HG03565 (cell line): Measurements from ENCODE around the gene RAB8B.

ENCODE experiments used
- ATAC-seq: cut with Tn5 transposase; IDR thresholded peaks from one replicate; pipeline ENCODE4 v1.9.1; 2021; ENCODE audit warnings: mild to moderate bottlenecking, moderate library complexity; ENCODE audit not compliant: unreplicated experiment

Gene RAB8B

DNA sequence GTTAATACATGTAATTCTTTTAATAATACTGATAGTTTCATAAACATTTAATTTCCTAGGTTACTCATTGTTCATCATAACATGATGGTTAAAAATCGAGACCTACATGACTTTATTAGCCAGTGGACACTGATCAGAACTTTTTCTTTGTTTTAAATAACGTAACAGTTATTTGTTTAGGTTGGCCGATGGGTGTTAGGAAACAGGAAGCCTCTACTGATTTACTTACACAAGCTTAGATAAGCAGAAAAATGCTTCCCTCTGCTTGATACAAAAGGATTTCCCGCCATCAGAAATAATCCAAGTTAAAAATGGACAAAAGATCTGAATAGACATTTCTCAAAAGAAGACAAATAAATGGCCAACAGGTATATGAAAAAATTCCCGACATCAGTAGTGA lies 71.4 kb downstream of the RAB8B start:
- ATAC-seq: no peak

DNA sequence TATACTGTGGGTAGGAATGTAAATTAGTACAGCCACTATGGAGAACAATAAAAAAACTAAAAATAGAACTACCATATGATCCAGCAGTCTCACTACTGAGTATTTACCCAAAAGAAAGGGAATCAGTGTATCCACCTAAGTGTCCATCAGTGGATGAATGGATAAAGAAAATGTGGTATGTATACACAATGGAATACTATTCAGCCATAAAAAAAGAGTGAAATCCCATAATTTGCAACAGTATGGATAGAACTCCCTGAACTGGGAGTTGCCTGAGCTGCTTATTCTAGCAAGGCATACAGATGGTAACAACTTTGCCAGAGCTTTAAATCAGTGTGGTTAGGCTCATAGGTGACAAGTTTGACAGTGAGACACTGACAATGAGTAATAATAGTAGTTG lies 71.9 kb downstream of the RAB8B start:
- ATAC-seq: no peak

DNA sequence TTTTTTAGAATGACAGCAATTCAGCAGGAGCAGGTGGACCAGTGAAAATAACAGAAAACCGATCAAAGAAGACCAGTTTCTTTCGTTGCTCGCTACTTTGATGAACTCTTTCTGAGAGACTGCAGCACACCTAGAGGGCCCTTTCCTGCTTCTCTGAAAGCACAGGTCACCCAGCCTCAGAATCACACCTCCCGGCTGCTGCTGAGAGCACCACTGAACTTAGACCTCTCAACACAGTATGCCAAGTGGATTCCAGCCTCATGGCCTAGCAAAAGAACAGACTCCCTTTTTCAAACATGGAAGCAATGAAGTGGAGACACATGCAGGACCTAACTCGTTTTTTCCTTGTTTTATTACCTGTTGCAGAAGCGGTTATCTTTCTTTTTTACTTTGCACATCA lies 74.1 kb downstream of the RAB8B start:
- no peak for ATAC-seq

DNA sequence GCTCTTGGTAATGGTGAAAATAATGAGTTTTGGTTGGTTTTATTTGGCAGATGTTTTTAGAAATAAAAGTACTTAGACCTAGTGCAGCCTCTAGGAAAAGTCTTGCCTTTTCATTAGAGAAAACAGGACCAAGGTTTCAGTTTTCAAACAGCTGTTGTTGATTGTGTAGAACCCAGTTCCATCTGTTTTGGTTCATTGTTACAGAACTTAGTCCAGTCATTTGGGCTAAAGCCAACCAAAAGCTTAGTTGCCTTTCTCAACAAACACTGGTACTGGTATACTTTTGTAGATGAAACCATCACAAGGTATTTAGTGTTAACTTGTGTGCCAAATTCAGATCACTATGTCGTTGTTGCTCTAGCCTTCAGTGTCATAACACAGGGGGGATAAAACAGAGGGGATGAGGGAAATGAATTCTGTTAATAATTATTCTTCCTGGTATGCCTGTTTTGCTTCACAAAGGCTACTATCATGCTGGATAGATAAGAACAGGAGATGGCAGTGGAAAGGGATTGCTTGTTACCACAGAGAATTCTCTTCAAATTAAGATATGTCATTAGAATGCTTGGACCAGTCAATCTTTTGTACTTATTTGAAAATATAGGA lies 75.4 kb downstream of the RAB8B start:
- ATAC-seq: no peak

DNA sequence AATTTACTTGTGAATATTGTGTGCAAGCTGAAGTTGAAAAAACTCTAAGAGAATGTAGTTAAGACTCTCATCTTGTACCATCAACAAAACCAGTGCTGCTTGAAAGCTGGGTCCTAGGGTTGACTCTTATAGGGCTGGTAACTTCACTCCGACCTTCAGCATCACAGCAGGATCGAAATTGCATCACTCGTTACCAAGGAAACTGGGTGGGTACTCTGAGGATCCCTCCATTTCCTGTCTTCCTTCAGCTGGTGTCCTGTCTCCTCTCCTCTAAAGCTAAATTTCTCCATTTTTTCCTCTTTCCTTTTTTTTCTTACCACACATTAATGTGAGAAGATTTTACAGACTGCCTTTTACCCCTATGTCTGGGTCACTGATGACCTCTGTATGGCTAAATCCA lies 85.0 kb downstream of the RAB8B start:
- ATAC-seq: no peak

DNA sequence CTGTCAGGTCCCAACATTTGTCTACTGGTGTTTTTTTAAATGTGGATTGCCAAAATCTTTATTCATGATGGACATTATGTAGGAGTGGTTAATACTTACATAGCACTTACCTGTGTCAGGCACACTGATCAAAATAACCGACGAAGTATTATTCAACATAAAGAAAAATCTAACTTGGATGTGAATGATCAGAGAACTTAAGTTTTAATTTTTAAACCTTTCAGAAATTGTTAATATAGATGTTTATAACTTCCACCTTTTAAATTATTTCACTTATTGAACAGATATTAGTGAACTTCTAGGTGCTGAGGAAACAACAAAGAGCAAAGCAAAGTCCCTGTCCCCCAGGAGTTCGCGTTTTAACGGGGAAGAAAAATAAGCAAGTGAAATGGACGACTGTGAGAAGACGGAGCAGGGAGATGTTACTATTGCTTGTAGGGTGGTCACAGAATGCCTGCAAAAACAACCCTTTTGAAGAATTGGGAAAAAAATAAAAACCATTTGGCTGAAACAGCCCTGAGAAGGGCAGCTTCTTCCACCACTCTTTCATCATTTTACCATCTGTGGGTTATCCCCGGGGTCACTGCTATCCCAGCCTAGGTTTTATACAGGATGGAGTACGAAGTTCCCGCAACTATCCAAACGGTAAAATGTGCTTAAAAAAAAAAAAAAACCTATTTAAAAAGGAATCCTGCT lies 87.1 kb downstream of the RAB8B start:
- no peak for ATAC-seq

DNA sequence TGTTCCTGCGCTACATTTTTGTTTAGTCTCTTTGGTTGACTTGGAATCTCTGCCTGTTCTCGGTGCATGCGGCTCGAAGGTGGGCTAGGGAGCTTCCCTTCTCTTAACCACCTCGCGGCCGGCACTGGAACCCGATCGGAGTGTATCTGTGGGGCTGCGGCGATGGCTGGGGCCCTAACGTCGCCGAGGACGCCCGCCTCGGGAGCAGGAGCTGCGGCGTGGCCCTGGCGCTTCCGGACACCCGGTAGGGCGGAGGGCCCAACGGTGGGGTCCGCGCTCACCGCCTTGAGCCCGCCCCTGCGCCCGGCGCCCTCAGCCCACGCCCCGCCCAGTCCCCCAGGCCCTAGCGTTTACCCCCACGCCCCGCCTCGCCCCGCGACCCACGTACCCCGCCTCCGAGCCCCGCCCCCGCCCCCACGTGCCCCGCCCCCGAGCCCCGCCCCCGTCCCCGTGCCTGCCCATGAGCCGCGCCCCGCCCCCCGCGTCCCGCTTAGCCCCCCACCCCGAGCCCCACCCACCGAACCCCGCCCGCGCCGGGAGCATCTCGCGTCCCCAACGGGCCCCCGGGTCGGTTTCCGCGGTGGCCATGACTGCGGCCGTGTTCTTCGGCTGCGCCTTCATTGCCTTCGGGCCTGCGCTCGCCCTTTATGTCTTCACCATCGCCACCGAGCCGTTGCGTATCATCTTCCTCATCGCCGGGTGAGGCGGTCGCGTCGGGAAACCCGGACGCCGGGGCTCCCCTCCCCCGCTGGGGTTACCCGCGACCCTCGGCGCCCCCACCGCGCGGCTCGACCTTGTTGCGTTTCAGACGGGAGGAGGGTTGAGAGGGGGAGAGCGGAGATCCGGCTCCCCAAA lies 87.9 kb downstream of the RAB8B start, which contains the start of gene APH1B:
Gene APH1B, plus strand, starts transcription at position 568 of the 855 bp plus-strand sequence. Its CDS starts 19 bp downstream, at position 587.
- ATAC-seq: peak; percentile 45

DNA sequence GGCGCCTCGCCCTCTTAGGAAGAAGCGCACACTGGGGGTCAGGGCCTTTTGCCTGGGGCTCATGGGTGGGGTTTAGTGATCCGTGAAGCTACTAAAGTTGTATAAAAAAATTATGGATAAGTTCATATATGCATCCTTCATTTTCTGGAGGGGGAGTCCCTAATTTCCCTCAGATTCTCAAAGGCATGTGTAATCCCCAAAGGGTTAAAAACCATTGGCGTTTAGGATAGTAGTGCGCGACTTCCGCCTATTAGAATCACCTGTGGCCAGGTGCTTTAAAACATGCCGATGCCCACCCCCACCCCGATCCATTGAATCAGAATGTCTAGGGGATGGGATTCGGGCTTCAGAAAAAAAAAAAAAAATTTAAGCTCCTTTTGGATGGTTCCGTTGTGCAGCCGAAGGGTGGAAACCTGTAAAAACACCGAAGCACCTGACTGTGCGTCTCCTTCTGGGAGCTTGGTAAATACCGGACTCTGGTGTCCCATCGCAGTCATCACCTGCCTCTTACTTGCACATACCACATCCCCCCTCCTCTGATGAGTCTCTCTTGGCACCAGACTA lies 88.6 kb downstream of the RAB8B start:
- ATAC-seq: peak; percentile 11

DNA sequence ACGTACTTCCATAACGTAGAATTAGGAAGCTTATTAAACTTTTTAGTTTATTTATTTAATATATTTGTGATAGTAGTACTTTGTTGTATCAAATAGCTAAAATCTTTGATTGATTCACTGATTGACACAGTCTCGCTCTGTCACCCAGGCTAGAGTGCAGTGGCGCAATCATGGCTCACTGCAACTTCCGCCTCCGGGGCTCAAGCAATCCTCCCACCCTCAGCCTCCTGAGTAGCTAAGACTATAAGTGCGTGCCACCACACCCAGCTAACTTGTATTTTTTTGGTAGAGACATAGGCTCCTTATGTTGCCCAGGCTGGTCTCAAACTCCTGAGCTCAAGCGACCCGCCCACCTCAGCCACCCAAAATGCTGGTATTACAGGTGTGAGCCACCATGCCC lies 93.7 kb downstream of the RAB8B start:
- ATAC-seq: no peak

DNA sequence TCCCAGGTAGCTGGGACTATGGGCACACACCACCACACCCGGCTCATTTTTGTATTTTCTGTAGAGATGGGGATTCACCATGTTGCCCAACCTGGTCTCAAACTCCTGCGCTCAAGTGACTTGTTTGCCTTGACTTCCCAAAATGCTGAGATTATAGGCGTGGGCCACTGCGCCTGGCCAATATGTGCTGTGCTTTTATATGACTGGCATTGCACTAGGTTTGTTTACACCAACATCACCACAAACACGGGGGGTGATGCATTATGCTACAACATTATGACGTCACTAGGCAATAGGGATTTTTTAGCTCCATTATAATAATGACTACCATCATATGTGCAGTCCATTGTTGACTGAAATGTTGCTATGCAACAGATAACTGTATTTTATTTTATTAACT lies 94.9 kb downstream of the RAB8B start:
- no peak for ATAC-seq

DNA sequence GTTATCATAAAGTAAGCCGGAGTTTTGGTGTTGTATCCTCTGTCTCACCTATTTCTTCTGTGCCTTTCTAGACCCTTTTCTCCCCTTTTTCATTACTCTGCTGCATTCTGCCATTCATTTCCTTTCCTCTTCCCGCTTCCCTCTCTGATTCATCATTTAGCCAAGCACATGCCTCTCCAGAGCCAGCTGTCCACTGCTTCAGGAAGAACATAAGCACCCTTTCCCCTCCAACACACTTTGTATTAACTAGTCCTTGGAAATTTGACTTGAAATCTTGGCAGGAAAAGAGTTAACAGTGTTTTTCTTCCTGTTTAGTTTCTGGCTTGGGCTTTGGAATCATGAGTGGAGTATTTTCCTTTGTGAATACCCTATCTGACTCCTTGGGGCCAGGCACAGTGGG lies 97.7 kb downstream of the RAB8B start:
- ATAC-seq: no peak

DNA sequence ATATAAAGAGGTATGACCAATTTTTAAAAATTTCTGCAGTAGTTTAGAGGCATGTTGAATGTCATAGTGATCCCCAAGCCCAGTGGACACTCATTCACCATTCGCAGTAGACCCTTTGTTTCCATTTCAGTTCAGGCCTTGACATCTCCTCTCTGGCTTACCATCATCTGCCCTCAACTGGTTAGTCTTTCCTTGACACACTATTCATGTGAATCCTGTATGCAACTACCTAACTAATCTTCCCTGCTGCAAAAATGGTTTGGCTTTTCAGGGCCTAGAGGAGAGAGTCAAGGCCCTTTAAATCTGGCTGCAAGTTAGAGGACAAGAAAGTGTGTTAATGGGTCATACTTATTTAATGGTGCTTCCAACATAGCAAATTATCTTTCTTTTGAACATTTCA lies 98.9 kb downstream of the RAB8B start:
- no peak for ATAC-seq

DNA sequence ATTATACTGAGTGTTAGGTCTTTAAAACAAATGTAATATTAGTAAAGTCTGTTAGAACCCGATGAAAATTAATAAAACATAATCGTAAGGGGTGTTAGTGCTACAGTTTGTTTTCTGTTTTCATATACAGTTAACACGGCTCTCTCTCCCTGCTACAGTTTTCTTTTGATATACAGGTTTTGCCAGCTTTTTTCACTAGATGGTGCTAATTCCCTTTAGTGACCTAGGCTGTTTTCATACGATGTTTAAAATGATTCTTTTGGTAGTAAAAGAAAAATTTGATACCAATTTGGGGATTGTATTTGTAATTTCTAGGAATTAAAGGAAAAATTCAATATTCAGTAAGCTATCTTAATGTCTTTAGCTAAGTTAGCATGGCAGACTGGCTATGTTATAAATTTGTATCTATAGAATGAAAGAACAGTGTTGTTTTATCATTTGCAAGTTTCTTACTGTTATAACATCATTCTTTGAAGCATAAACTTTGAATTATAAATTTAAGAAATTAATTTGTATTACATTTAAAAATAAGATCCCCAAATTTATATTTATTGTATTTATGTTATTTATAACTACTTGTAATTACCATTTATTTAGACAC lies 99.5 kb downstream of the RAB8B start:
- no peak for ATAC-seq

DNA sequence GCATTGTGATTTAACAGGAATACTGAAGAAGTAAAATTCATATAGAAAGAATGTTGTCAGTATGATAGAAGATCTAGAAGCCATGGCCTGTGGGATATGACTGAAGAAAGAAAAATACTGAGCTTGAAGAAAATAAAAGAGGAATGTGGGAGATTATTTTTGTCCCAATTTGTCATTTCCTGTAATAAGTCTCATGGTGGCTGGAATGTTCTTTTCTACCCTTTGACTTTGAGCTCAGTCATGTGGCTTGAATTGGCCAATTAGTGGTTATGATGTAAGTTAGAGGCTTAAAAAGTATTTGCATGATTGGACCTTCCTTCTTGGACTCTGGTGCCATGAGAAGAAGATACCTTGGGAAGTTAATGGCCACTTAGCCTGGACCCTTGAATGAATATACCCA lies 102.1 kb downstream of the RAB8B start:
- ATAC-seq: no peak

DNA sequence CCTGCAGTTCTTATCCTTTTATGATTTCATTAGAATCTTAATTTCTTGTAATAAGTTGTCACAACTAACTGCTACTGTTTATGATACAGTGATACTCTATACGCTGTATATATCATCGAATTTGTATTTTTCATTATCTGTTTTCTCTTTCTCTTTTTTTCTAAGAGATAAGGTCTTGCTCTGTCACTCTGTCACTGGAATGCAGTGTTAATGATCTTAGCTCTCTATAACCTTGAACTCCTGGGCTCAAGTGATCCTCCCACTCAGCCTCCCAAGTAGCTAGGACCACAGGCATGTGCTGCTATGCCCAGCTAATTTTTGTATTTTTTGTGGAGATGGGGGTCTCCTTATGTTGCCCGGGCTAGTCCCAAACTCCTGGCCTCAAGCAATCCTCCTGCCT lies 102.8 kb downstream of the RAB8B start:
- no peak for ATAC-seq

DNA sequence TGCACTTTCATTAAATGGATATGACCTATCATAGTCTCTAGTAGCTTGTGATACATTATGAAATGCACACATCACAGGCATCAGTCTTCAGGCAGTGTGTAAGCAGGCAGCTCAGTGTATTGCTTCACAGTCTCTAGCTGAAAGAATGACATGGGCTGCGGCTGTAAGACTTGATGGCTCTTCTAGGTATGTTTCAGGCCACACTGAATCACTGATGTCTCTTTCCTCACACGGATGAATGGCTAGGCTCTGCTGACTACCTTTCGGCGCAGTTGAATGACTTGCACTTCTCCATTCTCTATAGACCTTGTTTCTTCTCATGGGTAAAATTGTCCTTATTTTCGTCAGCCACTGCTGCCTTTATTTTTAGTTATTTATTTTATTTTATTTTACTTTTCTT lies 103.4 kb downstream of the RAB8B start:
- ATAC-seq: no peak

DNA sequence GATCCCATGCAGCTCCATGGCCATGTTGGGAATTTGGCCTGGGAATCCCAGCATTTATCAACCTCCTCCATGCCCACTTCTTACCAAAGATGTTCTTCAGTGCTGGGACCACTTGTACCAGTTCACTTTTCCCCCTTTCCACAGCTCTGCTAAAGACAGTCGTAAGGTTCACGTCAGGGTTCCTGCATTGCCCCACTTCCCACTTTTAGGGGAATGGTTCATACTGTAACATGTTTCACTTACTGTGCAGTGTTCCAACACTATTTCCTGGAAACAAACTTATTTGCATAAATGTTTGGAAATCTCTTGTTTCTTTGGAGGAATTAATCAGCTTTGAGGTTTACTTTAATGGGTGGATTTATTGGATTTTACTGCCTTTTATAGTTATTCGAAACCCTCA lies 105.0 kb downstream of the RAB8B start:
- ATAC-seq: no peak

DNA sequence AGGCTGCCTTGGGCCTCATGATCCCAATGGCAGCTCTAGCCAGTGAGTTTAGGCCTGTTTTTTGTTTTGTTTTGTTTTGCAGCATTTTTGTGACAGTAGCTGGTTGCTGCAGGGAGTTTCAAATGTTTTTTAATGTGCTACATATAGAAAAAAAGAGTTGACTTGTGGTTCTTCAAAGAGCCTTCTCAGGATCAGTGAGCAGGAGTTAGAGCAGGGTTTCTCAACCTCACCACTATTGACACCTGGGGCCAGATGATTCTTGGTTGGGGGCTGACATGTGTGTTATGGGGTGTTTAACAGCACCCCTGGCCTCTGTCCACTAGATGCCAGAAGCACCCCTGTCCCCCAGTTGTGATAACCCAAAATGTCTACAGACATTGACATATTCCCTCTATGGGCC lies 105.9 kb downstream of the RAB8B start:
- ATAC-seq: no peak

DNA sequence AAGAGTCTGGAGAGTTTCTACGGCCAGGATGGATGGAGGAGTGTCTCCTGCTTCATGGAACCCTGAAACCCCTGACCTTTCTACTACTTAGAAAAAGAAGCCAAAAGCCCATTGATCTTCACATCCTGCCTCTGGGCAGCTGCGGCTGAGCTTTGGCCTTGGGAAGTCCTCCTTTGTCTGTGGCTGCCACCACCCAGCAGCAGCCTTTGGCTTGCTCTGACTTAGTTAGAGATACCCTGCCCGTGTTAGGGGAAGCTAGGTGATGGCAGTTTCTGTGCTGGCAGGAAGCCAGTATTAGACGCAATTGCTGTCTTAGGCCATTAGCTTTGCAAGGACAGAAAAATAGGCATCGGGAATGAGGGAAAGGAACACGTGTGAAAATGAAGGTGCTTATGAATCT lies 106.8 kb downstream of the RAB8B start:
- no peak for ATAC-seq

DNA sequence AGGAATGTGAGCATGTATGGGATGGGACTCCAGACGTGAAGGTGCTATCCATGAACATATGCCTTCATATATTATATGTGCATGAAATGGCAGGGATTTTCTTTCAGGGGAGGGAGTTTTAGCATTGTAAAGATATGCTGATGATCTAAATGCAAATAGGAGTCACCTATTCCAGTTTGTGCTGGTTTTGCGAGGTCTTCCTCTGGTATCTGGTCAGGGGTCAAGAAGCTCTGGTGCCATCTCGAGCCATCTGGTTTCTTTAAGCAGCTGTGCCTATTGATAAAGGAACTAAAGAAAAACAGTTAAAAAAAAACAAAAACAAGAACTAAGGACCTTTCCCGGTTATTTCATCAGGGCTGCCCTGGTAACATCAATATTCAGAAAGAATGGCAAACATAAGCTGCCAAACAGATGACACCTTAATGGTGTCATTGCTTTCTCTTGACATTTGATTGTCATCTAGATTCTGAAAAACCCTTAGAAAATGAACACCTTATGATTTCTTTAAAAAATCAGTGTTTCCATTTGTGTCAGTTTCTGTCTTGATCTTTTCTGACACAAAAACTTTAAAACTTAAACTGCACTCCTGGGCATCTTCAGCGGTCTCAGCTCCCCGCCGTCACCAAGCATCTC lies 110.7 kb downstream of the RAB8B start:
- ATAC-seq: no peak

DNA sequence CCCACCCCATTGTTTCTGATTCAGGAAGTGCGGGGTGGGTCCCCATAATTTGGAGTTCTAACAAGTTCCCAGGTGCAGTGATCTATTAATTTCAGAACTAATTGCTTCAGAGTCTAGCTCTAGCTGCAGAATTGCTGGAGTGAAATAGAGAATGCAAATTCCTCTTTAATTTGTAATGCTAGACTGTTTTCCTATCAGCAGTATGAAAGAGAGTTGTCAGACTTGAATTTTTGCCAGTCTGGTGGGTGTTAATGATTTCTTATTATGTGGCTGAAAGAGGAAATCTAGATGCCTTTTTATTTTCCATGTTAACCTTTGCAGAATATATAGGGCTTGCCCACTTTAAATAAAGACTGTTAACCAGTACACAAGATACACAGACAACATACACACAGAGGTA lies 111.7 kb downstream of the RAB8B start:
- no peak for ATAC-seq
